CD14-positive monocyte (primary cell): ENCODE measurements around the gene ATM. TPM values are rescaled to one million over a fixed set of nuclear protein-coding genes. Genes with fewer than 3 reads are reported as not detected.

Experiments used
- DNase-seq, 3 donors: peaks; one replicate each; pipeline ENCODE4 v3.0.0-alpha.2; 2011 to 2022
- H2AFZ ChIP-seq: 2 replicates; pipeline ENCODE4 v1.6.0; 2012; ENCODE audit warnings: mild to moderate bottlenecking, low read depth, low read length, inconsistent platforms; ENCODE audit not compliant: insufficient read depth, poor library complexity, severe bottlenecking
- H3K27ac ChIP-seq, 2 donors: 1 replicate in 1 of 2; 2 replicates in 1 of 2; pipeline ENCODE4 v1.5.1; 2012 to 2013; ENCODE audit warnings: low read length in 2 of 2, control low read depth in 1 of 2, inconsistent platforms in 1 of 2, low read depth in 1 of 2, mild to moderate bottlenecking in 1 of 2
- H3K27me3 ChIP-seq, 2 donors: one replicate each; pipeline versions ENCODE4 v1.6.0 to v1.6.1; 2011 to 2013; ENCODE audit warnings: low read length in 2 of 2; ENCODE audit not compliant: control insufficient read depth in 2 of 2, insufficient read depth in 2 of 2
- H3K36me3 ChIP-seq, 2 donors: replicated peaks in 1 of 2; 1 replicate in 1 of 2; 2 replicates in 1 of 2; pipeline versions ENCODE4 v1.5.1 to v1.6.1; 2012 to 2013; ENCODE audit warnings: low read length in 2 of 2, control low read depth in 1 of 2, inconsistent platforms in 1 of 2, mild to moderate bottlenecking in 1 of 2; ENCODE audit not compliant: insufficient read depth in 2 of 2, control insufficient read depth in 1 of 2
- H3K4me1 ChIP-seq, 2 donors: 1 replicate in 1 of 2; 2 replicates in 1 of 2; pipeline versions ENCODE4 v1.5.1 to v1.6.1; 2012 to 2013; ENCODE audit warnings: low read length in 2 of 2, control low read depth in 1 of 2, inconsistent platforms in 1 of 2, mild to moderate bottlenecking in 1 of 2, moderate library complexity in 1 of 2; ENCODE audit not compliant: insufficient read depth in 2 of 2, control insufficient read depth in 1 of 2
- H3K4me2 ChIP-seq: replicated peaks from 2 replicates; pipeline ENCODE3; 2012; ENCODE audit warnings: low read length, moderate library complexity, mild to moderate bottlenecking; ENCODE audit not compliant: poor library complexity, severe bottlenecking; ENCODE audit errors: extremely low read depth
- H3K4me3 ChIP-seq, 3 experiments: fragments of 200-600 bp in 1 of 3; sonication (generic) in 1 of 3; replicated peaks in 1 of 3; 1 replicate in 2 of 3; 2 replicates in 1 of 3; pipeline ENCODE4 v1.5.1; 2011 to 2013; ENCODE audit warnings: low read length in 3 of 3, mild to moderate bottlenecking in 3 of 3, control low read depth in 2 of 3, low read depth in 2 of 3, inconsistent platforms in 1 of 3, moderate library complexity in 1 of 3
- H3K79me2 ChIP-seq: 2 replicates; pipeline ENCODE4 v1.6.0; 2012; ENCODE audit warnings: mild to moderate bottlenecking, control low read depth, inconsistent platforms, low read length, moderate library complexity; ENCODE audit not compliant: insufficient read depth
- H3K9ac ChIP-seq: 2 replicates; pipeline ENCODE4 v1.6.0; 2017; ENCODE audit warnings: low read length, mild to moderate bottlenecking; ENCODE audit not compliant: insufficient read depth, poor library complexity, severe bottlenecking
- H3K9me3 ChIP-seq, 2 donors: replicated peaks in 1 of 2; 1 replicate in 1 of 2; 2 replicates in 1 of 2; pipeline versions ENCODE4 v1.5.1 to v1.6.1; 2012 to 2013; ENCODE audit warnings: low read length in 2 of 2, control low read depth in 1 of 2; ENCODE audit not compliant: control insufficient read depth in 1 of 2, insufficient read depth in 1 of 2
- H4K20me1 ChIP-seq: 2 replicates; pipeline ENCODE4 v1.6.0; 2012; ENCODE audit warnings: mild to moderate bottlenecking, low read length, control low read depth, moderate library complexity; ENCODE audit not compliant: insufficient read depth
- H3K27ac Mint-ChIP-seq, 7 donors: one replicate each; pipeline ENCODE4 v1.8.0; 2020; ENCODE audit warnings: mild to moderate bottlenecking in 7 of 7, mixed read lengths in 7 of 7, moderate library complexity in 6 of 7, inconsistent platforms in 2 of 7
- H3K27me3 Mint-ChIP-seq, 3 donors: one replicate each; pipeline ENCODE4 v1.8.0; 2021 to 2022; ENCODE audit warnings: low read depth in 3 of 3, mild to moderate bottlenecking in 3 of 3, mixed read lengths in 3 of 3, moderate library complexity in 3 of 3, inconsistent platforms in 1 of 3
- H3K36me3 Mint-ChIP-seq, 2 donors: one replicate each; pipeline ENCODE4 v1.8.0; 2020; ENCODE audit warnings: mixed read lengths in 2 of 2, inconsistent platforms in 1 of 2, mild to moderate bottlenecking in 1 of 2
- H3K4me1 Mint-ChIP-seq: one replicate; pipeline ENCODE4 v1.8.0; 2020; ENCODE audit warnings: mild to moderate bottlenecking, mixed read lengths
- H3K4me3 Mint-ChIP-seq, 2 donors: one replicate each; pipeline ENCODE4 v1.8.0; 2020; ENCODE audit warnings: mild to moderate bottlenecking in 2 of 2, mixed read lengths in 2 of 2, moderate library complexity in 1 of 2
- H3K9me3 Mint-ChIP-seq, 7 donors: one replicate each; pipeline ENCODE4 v1.8.0; 2020 to 2022; ENCODE audit warnings: mixed read lengths in 7 of 7, mild to moderate bottlenecking in 6 of 7, moderate library complexity in 6 of 7, inconsistent platforms in 2 of 7
- CTCF ChIP-seq: fragments of 200-600 bp; IDR thresholded peaks from one replicate; pipeline ENCODE4 v1.8.0; 2022; ENCODE audit warnings: antibody characterized with exemption, mild to moderate bottlenecking
- WGBS: methylation state at CpG from one replicate; pipeline ENCODE4 v1.1.5; 2013; ENCODE audit warnings: missing lambda C conversion rate; ENCODE audit not compliant: insufficient coverage; 5-methylcytosine and 5-hydroxymethylcytosine counted together
- intact Hi-C, 2 donors: fragments of 100-400 bp; cut with micrococcal nuclease; formaldehyde crosslinking; loops; one replicate each; pipeline versions ENCODE4 v1.15.0 to v1.15.1; 2023
- polyA plus RNA-seq, 3 donors: library from polyadenylated mRNA; depleted of rRNA in 1 of 3; unstranded in 2 of 3; stranded (reverse) in 1 of 3; fragments of 300-500 nt in 2 of 3; fragments of >200 nt in 1 of 3; fragmentation: Illumina TruSeq in 2 of 3; gene quantifications; 1 replicate in 2 of 3; 2 replicates in 1 of 3; pipeline ENCODE4 v1.2.3, GENCODE V29; 2012 to 2021

Gene ATM
- polyA plus RNA-seq, 3 donors, result 13.2 to 56.7 (median 21.4) TPM

GRCh38 chr11:108226036-108226435, 3.2 kb downstream of the ATM start:
- WGBS, result no CpG with 5 or more reads among the region's 2 CpGs
- no peaks in the 10 kb centered on the region for H3K9me3 ChIP-seq
- no peaks in the 10 kb centered on the region for H4K20me1 ChIP-seq
- H3K36me3 ChIP-seq, result peaks cover 33 to 36% of the 10 kb centered on the region in 2 donors
- H3K79me2 ChIP-seq, result peaks cover 59% of the 10 kb centered on the region
- Mint-ChIP-seq H3K27ac (peak overlapping the region in 4 of 7 donors; percentile 26 to 87 (median 60)), H3K9me3 (no peaks in the 10 kb centered on the region), H3K27me3 (peaks cover 0 to 2% (median 1%) of the 10 kb centered on the region in 3 donors), H3K36me3 (peaks cover 43 to 48% of the 10 kb centered on the region in 2 donors), H3K4me1 (peaks cover 18% of the 10 kb centered on the region), H3K4me3 (no peak overlapping the region)
- intact Hi-C loops, result loop anchor here (5.0 to 10.0 kb wide), 3 partner anchors 101 to 269 kb away; partner anchors contain the start of genes ACAT1 (in 2 of the 2) and POGLUT3 (in 1 of the 2)
- H3K9ac ChIP-seq, result no peak overlapping the region
- peak overlapping the region; percentile 75 for H2AFZ ChIP-seq
- no peak for DNase-seq
- TF ChIP-seq CTCF, result no peak
- no peak overlapping the region for H3K4me3 ChIP-seq
- H3K27ac ChIP-seq, result peak overlapping the region in 1 of 2 donors; percentile 99
- no peaks in the 10 kb centered on the region for H3K27me3 ChIP-seq
- peaks cover 37 to 42% of the 10 kb centered on the region in 2 donors for H3K4me1 ChIP-seq
- H3K4me2 ChIP-seq, result no peak overlapping the region

- Mint-ChIP-seq H3K27me3 (peaks cover 0 to 3% (median 2%) of the 10 kb centered on the region in 3 donors), H3K4me3 (no peak overlapping the region), H3K4me1 (peaks cover 10% of the 10 kb centered on the region), H3K9me3 (no peaks in the 10 kb centered on the region), H3K27ac (no peak overlapping the region), H3K36me3 (peaks cover 59 to 70% of the 10 kb centered on the region in 2 donors)
- H2AFZ ChIP-seq, result no peak overlapping the region
- H3K4me1 ChIP-seq, result peaks cover 25 to 30% of the 10 kb centered on the region in 2 donors
- H3K9ac ChIP-seq, result no peak overlapping the region
- intact Hi-C loops, result loop anchor here (5.0 to 10.0 kb wide), 3 partner anchors 103 to 267 kb away; partner anchors contain the start of genes ACAT1 (in 2 of the 2) and POGLUT3 (in 1 of the 2)
- WGBS, result no CpG with 5 or more reads among the region's 2 CpGs
- H3K9me3 ChIP-seq, result no peaks in the 10 kb centered on the region
- no peak for DNase-seq
- peaks cover 49 to 58% of the 10 kb centered on the region in 2 donors for H3K36me3 ChIP-seq
- TF ChIP-seq CTCF, result no peak
- peaks cover 49% of the 10 kb centered on the region for H3K79me2 ChIP-seq
- H3K27me3 ChIP-seq, result no peaks in the 10 kb centered on the region
- no peaks in the 10 kb centered on the region for H4K20me1 ChIP-seq
- H3K4me3 ChIP-seq, result no peak overlapping the region
- no peak overlapping the region for H3K4me2 ChIP-seq
- no peak overlapping the region for H3K27ac ChIP-seq
These were observed 5.4 kb downstream of the ATM start for GRCh38 chr11:108228251-108228650.
